ENCODE measurements around the gene STRA6. TPM values are rescaled to one million over a fixed set of nuclear protein-coding genes. Genes with fewer than 3 reads are reported as not detected.

The STRA6 gene
- total RNA-seq, 1 experiment from 2014 or later = 0.84 TPM

- BruUV-seq (replicated peaks) = no TSS peak
- DNase-seq (ENCODE audit: low spot score) = no peak
- no peak overlapping the region for H3K4me3 ChIP-seq (ENCODE audit: low read depth, low read length, poor library complexity, severe bottlenecking)
- TF ChIP-seq EZH2 (IDR thresholded peaks at IDR 0.05; ENCODE audit: borderline replicate concordance, low read depth, low read length, poor library complexity, severe bottlenecking) = no peak
- TF ChIP-seq, protein P1, sequence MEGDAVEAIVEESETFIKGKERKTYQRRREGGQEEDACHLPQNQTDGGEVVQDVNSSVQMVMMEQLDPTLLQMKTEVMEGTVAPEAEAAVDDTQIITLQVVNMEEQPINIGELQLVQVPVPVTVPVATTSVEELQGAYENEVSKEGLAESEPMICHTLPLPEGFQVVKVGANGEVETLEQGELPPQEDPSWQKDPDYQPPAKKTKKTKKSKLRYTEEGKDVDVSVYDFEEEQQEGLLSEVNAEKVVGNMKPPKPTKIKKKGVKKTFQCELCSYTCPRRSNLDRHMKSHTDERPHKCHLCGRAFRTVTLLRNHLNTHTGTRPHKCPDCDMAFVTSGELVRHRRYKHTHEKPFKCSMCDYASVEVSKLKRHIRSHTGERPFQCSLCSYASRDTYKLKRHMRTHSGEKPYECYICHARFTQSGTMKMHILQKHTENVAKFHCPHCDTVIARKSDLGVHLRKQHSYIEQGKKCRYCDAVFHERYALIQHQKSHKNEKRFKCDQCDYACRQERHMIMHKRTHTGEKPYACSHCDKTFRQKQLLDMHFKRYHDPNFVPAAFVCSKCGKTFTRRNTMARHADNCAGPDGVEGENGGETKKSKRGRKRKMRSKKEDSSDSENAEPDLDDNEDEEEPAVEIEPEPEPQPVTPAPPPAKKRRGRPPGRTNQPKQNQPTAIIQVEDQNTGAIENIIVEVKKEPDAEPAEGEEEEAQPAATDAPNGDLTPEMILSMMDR (conservative IDR thresholded peaks at IDR 0.05; ENCODE audit: low read depth, low read length) = no peak
- intact Hi-C loops (cut with micrococcal nuclease; ENCODE audit: unreplicated experiment) = no loop called here
- no peak overlapping the region for H3K27ac ChIP-seq (ENCODE audit: low read depth, low read length, poor library complexity, severe bottlenecking)
- ChIA-PET CTCF (no interaction called here), POLR2A (ENCODE audit: low non-redundant PET) (no interaction called here)
- no peaks in the 10 kb centered on the region for H3K9me3 ChIP-seq (ENCODE audit: low read depth, low read length, poor library complexity, severe bottlenecking)
- H3K36me3 ChIP-seq (ENCODE audit: insufficient read depth, low read length, poor library complexity, severe bottlenecking) = no peaks in the 10 kb centered on the region
- no peaks in the 10 kb centered on the region for H3K27me3 ChIP-seq (replicated peaks; ENCODE audit: insufficient read depth, low read depth, low read length, poor library complexity)
- H3K4me1 ChIP-seq (ENCODE audit: insufficient read depth, low read length, poor library complexity, severe bottlenecking) = peaks cover 33% of the 10 kb centered on the region
Measured at GRCh38 chr15:74234598-74234875, 31.9 kb upstream of the STRA6 start.

- no peak overlapping the region for H3K4me3 ChIP-seq (ENCODE audit: low read depth, low read length, poor library complexity, severe bottlenecking)
- ChIA-PET POLR2A (ENCODE audit: low non-redundant PET) (no interaction called here), CTCF (no interaction called here)
- no peaks in the 10 kb centered on the region for H3K36me3 ChIP-seq (ENCODE audit: insufficient read depth, low read length, poor library complexity, severe bottlenecking)
- peaks cover 33% of the 10 kb centered on the region for H3K4me1 ChIP-seq (ENCODE audit: insufficient read depth, low read length, poor library complexity, severe bottlenecking)
- no peak for DNase-seq (ENCODE audit: low spot score)
- H3K27ac ChIP-seq (ENCODE audit: low read depth, low read length, poor library complexity, severe bottlenecking) = no peak overlapping the region
- TF ChIP-seq, protein P1 (conservative IDR thresholded peaks at IDR 0.05; ENCODE audit: low read depth, low read length) = no peak
- TF ChIP-seq EZH2 (IDR thresholded peaks at IDR 0.05; ENCODE audit: borderline replicate concordance, low read depth, low read length, poor library complexity, severe bottlenecking) = no peak
- H3K27me3 ChIP-seq (replicated peaks; ENCODE audit: insufficient read depth, low read depth, low read length, poor library complexity) = no peaks in the 10 kb centered on the region
- no TSS peak for BruUV-seq (replicated peaks)
- no peaks in the 10 kb centered on the region for H3K9me3 ChIP-seq (ENCODE audit: low read depth, low read length, poor library complexity, severe bottlenecking)
- intact Hi-C loops (cut with micrococcal nuclease; ENCODE audit: unreplicated experiment) = no loop called here
Measured at GRCh38 chr15:74233851-74234597, 31.4 kb upstream of the STRA6 start.

DNA sequence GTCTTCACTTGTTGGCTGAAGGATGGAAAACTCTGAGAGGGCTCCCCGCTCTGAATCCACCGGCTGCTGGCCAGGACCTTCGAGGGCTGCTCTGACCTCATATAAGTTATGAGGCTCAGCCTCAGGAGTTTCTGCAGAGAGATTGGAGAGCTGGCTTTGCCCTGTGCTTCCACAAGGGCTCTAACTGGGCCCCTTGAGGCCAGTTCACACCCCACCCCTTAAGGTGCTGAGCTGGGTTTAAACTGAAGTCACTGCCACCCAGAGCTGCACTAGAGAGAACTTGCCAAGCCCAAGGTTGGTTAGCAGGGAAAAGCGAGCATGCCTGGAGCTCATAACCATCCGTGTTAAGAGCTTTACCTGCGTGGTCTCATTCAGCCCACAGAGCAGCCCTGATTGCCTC is 30.8 kb upstream of the STRA6 start:
- POLR2A ChIA-PET (ENCODE audit: low non-redundant PET) = no interaction called here
- TF ChIP-seq, protein P1 (conservative IDR thresholded peaks at IDR 0.05; ENCODE audit: low read depth, low read length) = no peak
- TF ChIP-seq EZH2 (IDR thresholded peaks at IDR 0.05; ENCODE audit: borderline replicate concordance, low read depth, low read length, poor library complexity, severe bottlenecking) = no peak

More for the DNA sequence above, 30.8 kb upstream of the STRA6 start:
- CTCF ChIA-PET = no interaction called here
- peaks cover 33% of the 10 kb centered on the region for H3K4me1 ChIP-seq (ENCODE audit: insufficient read depth, low read length, poor library complexity, severe bottlenecking)
- H3K27me3 ChIP-seq (replicated peaks; ENCODE audit: insufficient read depth, low read depth, low read length, poor library complexity) = no peaks in the 10 kb centered on the region
- intact Hi-C loops (cut with micrococcal nuclease; ENCODE audit: unreplicated experiment) = no loop called here
- H3K9me3 ChIP-seq (ENCODE audit: low read depth, low read length, poor library complexity, severe bottlenecking) = no peaks in the 10 kb centered on the region
- no peak overlapping the region for H3K4me3 ChIP-seq (ENCODE audit: low read depth, low read length, poor library complexity, severe bottlenecking)
- H3K36me3 ChIP-seq (ENCODE audit: insufficient read depth, low read length, poor library complexity, severe bottlenecking) = no peaks in the 10 kb centered on the region
- no TSS peak for BruUV-seq (replicated peaks)
- no peak for DNase-seq (ENCODE audit: low spot score)
- H3K27ac ChIP-seq (ENCODE audit: low read depth, low read length, poor library complexity, severe bottlenecking) = no peak overlapping the region
